ENCODE results near the gene SLC38A9.

DNA sequence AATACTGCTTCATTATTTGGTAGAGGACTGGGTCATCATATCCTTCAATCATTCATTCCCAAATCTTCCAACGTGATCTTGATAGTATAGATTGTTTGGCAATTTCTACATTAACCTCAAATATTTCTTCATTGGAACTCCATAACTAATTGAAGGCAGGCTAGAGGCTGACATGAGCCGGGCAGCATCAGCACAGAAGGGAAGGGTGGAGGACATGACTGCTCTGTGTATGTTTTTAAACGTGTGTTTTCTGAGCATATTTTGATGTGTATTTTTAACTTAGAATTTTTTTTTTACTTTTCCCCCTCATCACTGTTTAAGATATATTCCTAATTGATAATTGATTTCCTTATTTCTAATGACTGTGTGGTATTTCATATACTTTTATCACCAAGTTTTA is 38.4 kb upstream of the SLC38A9 start:
- TF ChIP-seq, protein P1, sequence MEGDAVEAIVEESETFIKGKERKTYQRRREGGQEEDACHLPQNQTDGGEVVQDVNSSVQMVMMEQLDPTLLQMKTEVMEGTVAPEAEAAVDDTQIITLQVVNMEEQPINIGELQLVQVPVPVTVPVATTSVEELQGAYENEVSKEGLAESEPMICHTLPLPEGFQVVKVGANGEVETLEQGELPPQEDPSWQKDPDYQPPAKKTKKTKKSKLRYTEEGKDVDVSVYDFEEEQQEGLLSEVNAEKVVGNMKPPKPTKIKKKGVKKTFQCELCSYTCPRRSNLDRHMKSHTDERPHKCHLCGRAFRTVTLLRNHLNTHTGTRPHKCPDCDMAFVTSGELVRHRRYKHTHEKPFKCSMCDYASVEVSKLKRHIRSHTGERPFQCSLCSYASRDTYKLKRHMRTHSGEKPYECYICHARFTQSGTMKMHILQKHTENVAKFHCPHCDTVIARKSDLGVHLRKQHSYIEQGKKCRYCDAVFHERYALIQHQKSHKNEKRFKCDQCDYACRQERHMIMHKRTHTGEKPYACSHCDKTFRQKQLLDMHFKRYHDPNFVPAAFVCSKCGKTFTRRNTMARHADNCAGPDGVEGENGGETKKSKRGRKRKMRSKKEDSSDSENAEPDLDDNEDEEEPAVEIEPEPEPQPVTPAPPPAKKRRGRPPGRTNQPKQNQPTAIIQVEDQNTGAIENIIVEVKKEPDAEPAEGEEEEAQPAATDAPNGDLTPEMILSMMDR (IDR thresholded peaks at IDR 0.05; ENCODE audit: low read length): no peak
- TF ChIP-seq EZH2 (optimal IDR thresholded peaks at IDR 0.05; ENCODE audit: low read depth, low read length): no peak
